Measurements from ENCODE around the gene DNAJC5.
"Not testable (repeated sequence)": the region's sequence is repeated elsewhere in the genome, so short reads cannot be mapped to it uniquely, and the experiment has no call there.

DNAJC5 gene, protein sequence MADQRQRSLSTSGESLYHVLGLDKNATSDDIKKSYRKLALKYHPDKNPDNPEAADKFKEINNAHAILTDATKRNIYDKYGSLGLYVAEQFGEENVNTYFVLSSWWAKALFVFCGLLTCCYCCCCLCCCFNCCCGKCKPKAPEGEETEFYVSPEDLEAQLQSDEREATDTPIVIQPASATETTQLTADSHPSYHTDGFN

DNA sequence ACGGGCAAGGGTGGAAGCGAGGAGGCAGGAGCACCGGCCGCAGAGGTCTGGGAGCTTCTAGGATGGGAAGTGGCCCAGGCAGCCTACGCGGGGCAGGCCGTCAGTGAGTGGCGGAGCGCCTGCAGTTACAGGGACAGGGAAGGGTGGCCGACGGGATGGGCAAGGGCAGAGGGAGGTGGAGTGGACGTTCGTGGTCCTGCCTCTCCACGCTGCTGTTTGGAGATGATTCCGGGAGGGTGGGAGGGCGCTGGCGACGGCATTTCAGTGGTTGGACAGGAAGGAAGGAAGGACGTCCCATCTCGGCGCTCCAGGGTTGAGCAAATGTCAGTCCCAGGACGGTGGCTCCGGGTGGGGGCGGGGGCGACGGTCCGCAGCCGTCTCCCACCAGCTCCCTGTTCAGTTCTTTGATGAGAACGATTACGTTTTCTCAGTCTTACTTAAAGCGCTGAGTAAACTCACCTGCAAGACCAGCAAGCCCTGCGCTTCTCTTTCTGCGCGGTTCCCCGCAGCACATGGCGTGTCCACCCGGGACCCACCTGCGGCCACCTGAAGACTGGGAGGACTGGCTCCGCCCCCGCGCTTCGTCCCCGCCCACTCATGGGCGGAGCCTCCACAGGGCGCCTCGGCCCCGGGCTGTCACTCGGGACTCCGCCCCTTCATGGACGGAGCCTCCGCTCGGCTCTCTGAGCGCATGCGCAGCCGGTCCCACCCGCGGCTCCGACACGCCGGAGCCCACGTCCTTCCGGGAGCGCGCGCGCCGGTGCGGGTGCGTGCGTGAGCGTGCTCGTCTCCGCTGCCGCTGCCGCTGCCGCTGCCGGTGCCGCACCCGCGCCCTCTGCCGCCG is at the start of gene DNAJC5:
Gene DNAJC5, plus strand, starts transcription at position 769 of the 844 bp plus-strand sequence. CDS start 33,220 bp downstream, outside the sequence.
- H3K4me3 ChIP-seq (ENCODE audit: low read length): peak within 1 kb of the TSS; percentile 69
- TF ChIP-seq ZNF274 (IDR thresholded peaks at IDR 0.05; ENCODE audit: low read depth, low read length): no peak

DNA sequence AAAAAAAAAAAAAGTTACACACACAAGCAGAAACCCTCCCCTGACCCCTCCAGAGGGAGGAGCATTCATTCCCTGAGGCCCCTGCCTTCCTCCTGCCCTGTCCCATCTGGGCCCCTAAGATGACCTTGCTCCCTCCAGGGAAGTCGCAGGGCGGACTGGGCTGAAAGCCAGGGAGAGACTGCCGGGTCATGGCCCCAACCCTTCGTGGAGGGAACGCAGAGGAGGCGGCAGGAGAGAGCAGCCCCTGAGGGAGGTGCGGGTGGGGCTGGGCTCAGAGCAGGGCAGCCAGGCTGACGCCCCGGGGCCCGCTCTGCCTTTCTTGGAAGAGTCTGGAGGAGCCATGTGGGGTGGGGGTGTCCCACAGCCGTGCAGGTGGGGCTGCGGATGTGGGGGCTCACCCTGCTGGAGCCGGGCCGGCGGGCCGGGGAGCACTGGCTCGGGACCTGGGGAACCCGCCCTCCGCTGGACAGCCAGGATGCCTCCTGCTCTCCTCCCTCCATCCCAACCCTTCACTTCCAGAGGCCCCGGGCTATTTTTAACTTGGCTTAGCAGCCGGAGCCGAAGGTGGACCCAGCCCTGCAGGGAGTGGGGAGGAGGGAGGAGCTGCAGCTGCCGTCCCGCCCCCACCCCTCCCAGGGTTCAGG is 48.7 kb upstream of the DNAJC5 start:
- TF ChIP-seq ZNF274 (IDR thresholded peaks at IDR 0.05; ENCODE audit: low read depth, low read length): no peak
- H3K4me3 ChIP-seq (ENCODE audit: low read length): no peak overlapping the region

DNA sequence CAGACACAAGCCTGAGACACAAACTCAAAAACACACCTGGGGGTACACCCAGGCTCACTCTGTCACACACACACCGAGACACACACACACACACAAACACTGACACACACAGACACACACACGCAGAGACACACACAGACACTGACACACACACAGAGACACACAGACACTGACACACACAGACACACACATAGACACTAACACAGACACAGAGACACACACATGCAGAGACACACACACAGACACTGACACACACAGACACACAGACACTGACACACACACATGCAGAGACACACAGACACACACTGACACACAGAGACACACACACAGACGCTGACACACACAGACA is 48.1 kb upstream of the DNAJC5 start:
- H3K4me3 ChIP-seq (ENCODE audit: low read length): no peak overlapping the region
- TF ChIP-seq ZNF274 (IDR thresholded peaks at IDR 0.05; ENCODE audit: low read depth, low read length): no peak

DNA sequence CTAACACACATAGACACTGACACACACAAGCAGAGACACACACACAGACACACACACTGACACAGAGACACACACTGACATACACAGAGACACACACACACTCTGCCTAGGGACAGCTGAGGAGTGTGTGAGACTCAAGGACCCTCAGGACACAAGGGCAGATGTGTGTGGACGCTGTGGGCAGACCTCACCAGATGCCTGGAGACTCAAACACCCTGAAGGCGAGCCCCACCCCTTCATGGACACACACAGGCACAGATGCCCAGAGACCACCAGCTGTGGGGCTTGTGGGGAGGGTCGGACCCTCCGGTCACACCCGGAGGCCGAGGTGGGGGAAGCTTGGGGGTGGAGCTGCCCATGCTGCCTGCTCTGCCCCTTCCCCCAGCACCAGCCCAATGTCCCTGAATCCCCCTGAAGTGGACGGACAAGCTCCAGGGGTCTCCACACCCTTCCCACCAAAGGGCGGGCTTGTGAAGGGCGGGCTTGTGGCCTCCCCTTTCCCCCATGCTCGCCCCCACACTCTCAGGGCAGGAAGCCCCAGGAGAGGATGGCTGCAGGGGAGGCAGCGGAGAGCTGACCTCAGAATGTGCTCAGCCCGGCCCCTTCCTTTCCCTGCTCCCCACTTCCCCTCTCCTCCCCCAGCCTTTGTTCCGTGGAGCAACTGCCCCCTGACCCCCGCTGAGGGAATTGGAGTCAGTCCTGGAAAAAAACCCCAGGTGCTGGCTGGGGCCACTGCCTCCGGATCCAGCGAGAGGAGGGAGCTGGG is 47.5 kb upstream of the DNAJC5 start:
- no peak for TF ChIP-seq ZNF274 (IDR thresholded peaks at IDR 0.05; ENCODE audit: low read depth, low read length)
- H3K4me3 ChIP-seq (ENCODE audit: low read length): no peak overlapping the region

DNA sequence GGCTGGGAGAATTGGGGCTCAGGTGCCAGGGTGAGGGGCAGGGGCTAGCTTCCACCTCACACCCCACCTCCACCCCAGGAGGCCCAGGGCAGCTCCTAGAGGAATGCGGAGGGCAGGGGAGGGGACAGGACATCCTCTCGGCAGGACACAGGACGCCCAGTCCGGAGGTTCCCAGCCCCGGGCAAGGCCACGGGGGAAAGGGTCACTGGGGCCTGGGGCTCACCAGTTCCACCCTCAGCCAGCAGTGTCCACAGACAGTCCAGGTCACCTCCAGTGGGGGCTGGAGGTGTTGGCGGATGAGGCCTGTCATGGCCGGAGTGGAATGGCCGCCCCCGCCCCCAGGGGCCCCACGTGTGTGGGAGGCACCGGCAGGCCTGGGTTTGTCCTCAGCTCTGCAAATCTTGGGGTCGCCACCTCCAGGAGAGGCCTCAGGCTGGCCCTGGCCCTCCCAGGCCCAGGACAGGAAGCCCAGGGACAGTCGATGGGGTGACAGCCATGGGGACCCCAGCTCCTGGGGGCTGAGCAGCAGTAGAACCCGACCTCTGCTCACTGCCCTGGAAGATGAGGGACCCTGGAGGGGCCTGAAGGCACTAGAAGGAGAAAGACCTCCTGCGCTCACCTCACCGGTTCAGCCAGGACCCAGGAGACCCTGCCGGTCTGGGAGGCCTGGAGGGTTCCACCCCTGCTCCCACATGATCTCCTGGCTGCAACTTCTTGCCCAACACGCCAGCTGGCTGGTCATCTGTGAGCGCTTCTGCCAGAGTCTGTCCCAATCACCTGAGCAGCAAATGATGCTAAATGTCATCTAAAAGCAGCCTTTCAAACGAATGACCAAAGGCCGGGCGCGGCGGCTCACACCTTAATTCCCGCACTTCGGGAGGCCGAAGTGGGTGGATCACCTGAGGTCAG is 46.7 kb upstream of the DNAJC5 start:
- TF ChIP-seq ZNF274 (IDR thresholded peaks at IDR 0.05; ENCODE audit: low read depth, low read length): no peak

DNA sequence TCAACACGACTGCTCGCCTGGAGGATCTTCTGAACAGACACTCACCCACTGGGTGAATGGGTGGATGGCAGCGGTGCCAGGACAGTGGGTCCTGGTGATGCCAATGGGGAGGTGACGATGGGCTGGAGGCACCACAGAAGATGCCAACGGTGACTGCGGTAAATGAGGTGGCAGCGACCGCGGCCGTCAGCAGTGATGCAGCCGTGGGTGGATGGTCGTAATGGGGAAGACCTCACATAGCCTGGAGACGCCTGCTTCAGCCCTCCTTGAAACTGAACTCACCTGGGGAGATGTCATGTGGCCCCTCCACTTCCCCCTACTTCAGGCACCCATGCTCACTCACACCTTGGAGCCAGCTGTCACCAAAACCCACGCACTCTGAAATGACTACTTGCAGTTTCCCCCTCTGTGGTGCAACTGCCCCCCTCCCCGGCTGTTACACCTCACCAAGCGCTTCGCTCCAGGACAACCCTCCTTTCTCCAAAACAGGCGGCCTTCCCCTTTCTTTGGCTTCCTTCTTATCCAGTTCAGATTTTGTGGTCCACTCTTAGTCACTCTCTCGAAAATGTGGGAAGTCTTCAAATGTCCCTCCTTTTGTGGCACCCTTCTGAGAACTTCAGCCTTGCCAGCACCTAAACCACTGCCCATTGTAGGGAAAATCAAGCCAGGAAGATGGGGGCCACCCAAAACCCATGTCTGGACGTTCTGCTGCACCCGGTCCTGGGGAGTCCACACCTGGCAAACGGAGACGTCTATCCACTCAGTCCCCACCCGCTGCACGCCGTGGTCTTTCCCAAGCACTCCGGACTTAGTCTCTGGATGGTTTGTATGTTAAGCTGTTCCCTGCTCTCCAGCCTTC is 44.0 kb upstream of the DNAJC5 start:
- H3K4me3 ChIP-seq (ENCODE audit: low read length): no peak overlapping the region
- TF ChIP-seq ZNF274 (IDR thresholded peaks at IDR 0.05; ENCODE audit: low read depth, low read length): no peak

More for the DNA sequence above, 46.7 kb upstream of the DNAJC5 start:
- no peak overlapping the region for H3K4me3 ChIP-seq (ENCODE audit: low read length)

DNA sequence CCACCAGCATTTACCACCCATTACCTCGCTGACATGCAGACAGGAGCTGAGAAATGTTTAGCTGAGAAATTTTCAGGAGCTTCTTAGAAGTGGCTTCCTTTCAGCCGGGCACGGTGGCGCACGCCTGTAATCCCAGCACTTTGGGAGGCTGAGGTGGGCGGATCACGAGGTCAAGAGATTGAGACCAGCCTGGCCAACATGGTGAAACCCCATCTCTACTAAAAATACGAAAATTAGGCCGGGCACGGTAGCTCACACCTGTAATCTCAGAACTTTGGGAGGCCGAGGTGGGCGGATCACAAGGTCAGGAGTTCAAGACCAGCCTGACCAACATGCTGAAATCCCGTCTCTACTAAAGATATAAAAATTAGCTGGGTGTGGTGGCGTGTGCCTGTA is 43.4 kb upstream of the DNAJC5 start:
- not testable (repeated sequence) for H3K4me3 ChIP-seq (ENCODE audit: low read length)

DNA sequence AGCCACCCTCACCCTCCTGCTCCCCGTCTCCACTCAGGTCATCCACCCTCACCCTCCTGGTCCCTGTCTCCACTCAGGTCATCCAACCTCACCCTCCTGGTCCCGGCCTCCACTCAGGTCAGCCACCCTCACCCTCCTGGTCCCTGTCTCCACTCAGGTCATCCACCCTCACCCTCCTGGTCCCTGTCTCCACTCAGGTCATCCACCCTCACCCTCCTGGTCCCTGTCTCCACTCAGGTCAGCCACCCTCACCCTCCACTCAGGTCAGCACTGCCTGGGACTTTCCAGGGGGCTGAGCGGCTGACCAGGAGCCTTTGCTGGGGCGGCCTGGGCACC is 41.2 kb upstream of the DNAJC5 start:
- H3K4me3 ChIP-seq (ENCODE audit: low read length): not testable (repeated sequence)

DNA sequence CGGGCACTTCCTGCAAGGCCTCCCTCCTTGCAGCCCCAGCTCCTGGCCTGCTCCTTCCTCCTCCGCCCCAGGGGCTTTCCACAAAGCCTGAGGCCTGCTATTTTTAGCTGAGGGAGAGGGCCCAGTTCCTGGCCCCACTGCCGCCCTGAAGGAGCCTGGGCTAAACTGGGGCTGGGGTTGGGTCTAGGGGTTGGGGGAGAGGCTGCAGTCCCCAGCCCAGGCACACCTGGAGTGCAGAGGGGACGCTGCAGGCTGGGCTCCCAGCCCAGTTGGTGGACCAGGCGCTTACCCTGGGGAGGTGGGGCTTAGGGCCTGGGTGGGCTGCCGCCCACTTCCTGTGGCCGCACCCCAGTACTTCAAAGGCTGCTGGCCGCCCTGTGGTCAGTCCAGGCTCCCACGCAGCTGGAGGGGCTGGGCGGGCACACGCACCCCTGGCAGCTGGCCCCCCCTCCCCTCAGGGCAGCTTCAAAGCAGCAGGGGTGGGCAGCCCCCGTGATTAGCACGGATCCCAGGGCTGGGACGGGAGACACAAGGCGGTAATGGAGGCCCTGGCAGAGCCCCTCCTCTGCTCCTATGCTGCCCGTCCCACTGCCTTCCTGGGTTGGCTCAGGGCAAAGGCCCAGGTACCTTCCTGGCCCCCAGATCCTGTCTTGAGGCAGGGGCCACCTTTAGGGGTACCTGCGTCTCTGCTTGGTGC is 40.7 kb upstream of the DNAJC5 start:
- TF ChIP-seq ZNF274 (IDR thresholded peaks at IDR 0.05; ENCODE audit: low read depth, low read length): no peak

DNA sequence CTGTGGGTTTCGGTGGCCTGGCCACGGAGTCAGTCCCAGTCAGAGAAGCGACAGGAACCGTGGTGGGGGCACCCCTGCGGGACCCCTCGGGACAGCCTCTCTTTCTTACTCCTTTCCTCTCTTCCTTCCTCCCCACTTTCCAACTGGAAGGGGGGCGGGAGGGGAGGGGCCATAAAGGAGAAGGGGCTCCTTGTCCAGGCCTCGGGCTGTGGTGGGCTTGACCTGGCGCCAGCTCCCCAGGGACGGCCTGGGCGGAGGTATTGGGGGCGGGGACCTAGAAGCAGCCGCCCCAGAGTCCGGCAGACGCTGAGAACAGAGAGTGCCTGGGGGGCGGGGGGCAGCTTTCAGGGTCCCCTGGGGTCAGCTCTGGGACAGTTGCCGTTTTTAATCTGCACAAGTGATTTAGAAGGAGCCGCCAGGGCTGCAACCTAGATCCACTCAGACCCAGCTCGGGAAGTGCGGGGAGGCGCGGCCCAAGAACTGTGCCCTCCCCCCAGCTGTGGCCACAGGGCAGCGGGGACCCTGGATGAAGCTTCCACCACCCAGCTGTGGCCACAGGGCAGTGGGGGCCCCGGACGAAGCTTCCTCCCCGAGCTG is 40.1 kb upstream of the DNAJC5 start:
- H3K4me3 ChIP-seq (ENCODE audit: low read length): no peak overlapping the region
- TF ChIP-seq ZNF274 (IDR thresholded peaks at IDR 0.05; ENCODE audit: low read depth, low read length): no peak

More for the DNA sequence above, 40.7 kb upstream of the DNAJC5 start:
- no peak overlapping the region for H3K4me3 ChIP-seq (ENCODE audit: low read length)

DNA sequence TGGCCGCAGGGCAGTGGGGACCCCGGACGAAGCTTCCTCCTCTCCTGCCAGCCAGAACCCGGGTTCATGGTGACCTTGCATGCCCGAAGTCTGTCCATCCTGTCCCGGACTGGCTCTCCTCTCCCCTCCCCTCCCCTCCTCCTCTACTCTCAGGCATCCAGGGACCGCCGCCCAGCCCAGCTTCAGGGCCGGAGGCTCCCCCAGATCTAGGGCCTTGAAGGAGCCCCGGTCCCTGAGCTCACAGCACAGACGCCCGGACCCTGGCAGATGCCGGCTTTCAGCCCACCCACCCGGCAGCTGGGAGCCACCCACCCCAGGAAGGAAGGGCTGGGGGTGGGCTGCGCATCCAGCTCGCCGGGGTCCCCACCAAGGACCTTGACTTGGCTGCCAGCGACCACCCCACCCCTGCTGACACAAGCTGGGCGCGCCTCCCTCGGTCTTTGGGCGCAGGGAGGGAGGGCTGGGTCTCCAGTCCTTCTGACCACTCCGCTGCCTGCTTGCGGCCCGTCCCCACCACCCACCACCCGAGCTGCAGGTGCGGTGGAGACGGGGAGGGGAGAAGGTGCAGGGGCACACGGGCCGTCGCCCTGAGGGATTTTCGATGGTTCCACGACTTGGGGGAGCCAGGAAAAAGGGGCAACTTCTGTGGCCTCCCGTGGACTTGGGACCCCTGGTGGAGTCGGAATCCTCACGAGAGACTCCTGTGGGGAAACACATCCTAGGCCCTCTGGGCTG is 39.4 kb upstream of the DNAJC5 start:
- no peak for TF ChIP-seq ZNF274 (IDR thresholded peaks at IDR 0.05; ENCODE audit: low read depth, low read length)
- H3K4me3 ChIP-seq (ENCODE audit: low read length): no peak overlapping the region

Measured in GM08714 (cell line).